HG03342 (cell line): Measurements from ENCODE around the gene OTP.

ENCODE experiments used
- ATAC-seq: cut with Tn5 transposase; IDR thresholded peaks from one replicate; pipeline ENCODE4 v1.9.1; 2021; ENCODE audit warnings: mild to moderate bottlenecking, moderate library complexity; ENCODE audit not compliant: unreplicated experiment

OTP gene

GRCh38 chr5:77637998-77638762 lies at the start of gene OTP:
Gene OTP (minus strand): TSS chr5:77638713. CDS start chr5:77638549, 164 bp downstream.
- no peak for ATAC-seq

GRCh38 chr5:77683171-77683732 lies 44.7 kb upstream of the OTP start:
- no peak for ATAC-seq

DNA sequence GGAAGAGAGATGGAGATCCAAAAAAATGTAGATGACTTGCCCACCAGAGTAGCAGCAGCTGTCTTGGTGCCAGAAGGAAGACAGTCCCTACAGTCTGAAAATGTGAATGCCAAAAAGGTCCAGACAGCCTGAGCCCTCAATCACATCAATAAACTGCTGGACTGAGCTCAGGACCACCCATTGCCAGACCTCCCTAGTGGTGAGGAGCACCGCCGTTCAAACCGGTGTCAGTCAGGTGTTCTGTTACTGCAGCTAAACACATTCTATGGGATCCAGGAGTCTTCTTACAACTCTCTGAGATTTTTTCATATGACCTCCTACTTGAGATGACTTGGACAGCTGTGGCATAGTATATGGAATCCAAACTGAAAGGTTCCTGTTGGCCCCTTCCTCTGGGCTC lies 32.0 kb upstream of the OTP start:
- ATAC-seq, result no peak

DNA sequence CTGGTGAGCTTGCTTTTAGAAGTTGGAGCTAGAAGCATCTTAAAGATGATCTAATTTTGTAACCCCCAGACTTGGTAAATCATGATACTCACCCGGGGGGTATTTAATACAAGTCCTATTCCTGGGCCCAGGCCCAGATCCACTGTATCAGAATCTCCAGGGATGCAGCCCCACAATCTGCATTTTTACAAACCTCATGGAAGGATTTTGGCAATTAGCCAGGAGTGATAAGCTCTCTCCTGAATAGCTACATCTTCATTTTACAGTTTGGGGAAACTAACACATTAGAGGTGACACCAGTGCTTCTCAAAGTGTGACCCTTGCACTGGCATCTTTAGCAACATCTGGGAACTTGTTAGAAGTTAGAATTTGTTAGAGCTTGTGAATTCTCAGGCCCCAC lies 31.2 kb upstream of the OTP start:
- no peak for ATAC-seq

GRCh38 chr5:77663090-77663863 lies 24.8 kb upstream of the OTP start:
- ATAC-seq, result no peak

DNA sequence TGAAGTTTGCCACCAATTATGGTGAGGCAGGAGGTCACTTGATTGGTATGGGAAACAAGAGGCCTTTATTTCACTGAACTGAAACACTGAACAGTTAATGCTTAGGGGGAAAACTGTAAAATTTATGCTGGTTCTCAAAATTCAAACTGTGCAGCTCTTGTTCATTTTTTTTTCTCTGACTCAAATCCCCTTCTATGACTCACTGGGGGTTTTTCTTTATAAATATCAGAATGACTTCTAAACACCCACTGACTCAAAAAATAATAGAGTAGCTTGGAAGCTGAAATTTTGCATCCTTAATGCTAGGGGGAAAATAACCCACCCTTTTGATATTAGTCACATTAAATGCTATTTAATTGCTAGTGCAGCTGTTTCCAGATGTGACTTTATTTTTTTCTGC lies 24.1 kb upstream of the OTP start:
- no peak for ATAC-seq

DNA sequence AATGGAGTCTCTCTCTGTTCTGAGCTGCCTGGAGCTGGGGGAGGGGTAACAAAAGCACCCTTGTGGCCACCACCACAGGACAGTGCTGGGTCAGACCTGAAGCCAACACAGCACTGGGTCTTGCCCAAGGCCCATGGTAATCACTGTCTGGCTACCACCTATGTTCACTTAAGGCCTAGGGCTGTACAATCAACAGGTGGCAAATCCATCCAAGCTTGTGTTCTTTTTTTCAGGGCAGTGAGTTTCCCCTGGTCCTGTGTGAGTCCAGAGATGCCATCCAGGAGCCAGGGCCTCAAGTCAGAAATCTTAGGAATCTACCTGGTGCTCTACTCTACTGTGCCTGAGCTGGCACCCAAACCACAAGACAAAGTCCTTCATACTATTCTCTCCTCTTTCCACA lies 20.1 kb upstream of the OTP start:
- no peak for ATAC-seq

DNA sequence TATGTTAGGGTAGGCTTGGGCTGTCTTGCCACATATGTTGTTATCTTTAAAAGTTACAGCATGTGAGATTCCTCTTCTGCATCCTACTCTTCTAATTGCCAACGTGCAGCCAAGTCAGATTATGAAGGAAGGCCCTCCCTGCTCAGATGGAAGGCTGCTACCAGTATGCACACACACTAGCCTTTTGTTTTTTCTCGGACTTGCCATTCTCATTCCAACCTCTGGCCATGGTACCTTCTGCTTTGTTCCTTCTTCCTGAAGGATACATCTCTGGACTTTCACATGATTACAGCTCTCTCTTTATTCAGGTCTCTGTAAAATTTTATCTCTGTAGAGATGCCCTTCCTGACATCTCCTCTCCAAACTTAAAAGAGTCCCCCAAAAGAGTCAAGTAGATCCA lies 12.8 kb upstream of the OTP start:
- no peak for ATAC-seq

DNA sequence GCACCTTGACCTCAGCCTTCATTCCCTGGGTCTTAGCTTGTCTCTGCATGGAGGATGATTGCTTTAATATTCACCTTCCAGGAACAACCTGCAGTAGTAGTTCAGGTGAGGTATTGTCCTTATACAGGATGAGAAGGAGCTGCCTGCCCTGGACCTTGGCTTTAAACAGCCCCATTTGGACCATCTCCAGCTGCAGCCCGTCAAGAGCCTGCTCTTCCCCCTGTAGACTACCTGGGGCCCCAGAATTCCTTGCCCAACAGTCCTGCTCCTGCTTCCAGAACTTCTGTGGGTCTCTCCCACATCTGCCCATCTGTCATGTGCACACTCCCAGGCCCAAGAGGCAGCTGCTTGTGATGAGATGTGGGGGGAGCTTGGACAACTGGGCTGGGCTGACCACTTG lies 12.2 kb upstream of the OTP start:
- no peak for ATAC-seq

DNA sequence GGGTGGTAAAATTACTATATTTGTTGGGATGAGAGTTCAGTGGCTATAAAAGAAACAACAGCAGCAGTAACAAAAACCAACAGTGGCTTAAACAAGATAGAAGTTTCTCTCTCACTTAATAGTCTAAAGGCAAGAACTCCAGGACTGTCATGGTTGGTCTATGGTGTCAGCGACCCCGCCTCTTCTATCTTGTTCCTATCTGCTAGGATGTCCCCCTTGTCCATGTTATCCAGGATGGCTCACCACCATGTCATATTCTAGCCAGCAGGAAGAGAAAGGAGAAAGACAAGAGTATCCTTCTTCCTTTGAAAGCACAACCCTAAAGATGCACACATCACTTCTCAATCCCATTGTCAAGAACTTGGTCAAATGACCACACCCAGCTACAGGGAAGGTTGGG lies 11.3 kb upstream of the OTP start:
- ATAC-seq, result no peak

DNA sequence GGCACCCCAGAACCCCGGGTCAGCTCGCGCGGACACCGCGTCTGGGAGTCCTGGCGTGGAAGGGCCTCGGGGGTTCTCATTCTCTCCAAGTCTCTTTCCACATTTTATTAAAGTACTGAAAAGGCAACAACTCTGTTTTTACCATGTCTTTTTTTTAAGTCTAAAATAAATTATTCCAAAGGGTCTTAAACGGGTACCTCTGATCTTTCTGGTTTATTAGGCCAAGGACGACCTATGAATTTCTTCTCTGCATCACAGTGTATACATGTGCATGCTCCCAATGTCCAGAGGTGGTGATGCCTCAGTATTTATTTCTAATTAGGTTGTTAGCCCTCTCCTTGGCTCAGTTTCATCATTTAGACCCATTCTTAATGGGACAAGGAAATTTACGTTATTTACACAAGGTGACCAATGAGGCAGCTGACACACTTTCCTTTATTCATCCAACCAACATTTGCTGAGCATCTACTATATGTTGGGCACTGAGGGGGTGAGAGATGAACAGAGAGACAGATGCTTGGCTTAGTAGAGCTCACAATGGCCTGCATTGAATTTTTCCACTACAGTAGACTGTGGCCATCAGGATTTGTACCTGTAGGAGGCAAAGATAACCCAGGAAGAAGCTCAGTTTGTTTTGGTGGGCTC lies 7.6 kb upstream of the OTP start:
- no peak for ATAC-seq

DNA sequence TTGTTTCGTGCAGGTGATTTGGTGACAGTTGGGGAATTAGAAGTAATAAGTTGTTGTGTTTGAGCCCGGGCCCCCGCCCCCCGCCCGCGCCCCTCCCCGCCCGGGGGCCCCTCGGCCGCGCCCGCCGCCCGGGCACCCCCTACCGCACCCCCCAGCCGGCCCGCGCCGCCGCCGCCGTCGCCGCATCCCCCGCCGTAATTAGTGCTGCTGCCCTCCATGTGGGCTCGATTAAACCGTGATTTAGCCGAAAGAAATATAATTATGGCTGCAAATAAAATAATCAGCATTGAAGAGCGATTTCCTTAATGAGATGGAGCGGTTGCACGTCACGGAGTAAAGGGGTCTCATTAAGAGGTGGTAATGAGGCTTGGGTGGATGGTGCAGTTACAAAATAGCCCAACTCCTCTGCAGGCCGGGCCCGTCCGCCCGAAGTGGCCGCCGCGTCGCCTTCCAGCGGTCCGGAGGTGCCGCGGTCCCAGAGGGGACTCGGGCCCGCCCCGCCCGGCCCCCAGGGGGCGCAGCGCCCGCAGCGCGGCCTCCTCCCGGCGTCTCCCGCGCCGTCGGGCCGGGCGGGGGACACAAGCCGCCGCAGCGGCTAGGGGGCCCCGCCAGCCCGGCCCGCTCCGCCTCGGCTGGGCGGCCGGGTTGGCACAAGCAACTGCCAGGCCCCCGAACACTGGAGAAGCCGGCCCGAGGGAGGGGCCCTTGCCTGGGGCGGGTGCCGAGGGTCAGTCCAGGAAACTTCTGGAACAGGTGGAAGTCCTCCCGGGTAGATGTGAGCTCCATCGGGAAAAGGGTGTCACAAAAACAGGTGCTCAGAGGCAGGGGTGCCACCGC lies 6.9 kb upstream of the OTP start:
- no peak for ATAC-seq

- no peak for ATAC-seq
Measured at GRCh38 chr5:77644371-77645157, 6.1 kb upstream of the OTP start.

GRCh38 chr5:77643654-77644370 lies 5.3 kb upstream of the OTP start:
- no peak for ATAC-seq

GRCh38 chr5:77642738-77643653 lies 4.5 kb upstream of the OTP start:
- no peak for ATAC-seq

GRCh38 chr5:77641963-77642737 lies 3.6 kb upstream of the OTP start:
- ATAC-seq, result no peak

- ATAC-seq, result no peak
Measured at GRCh38 chr5:77641397-77641943, 3.0 kb upstream of the OTP start.
